Measurements from ENCODE around the gene KDM5B. TPM values are rescaled to one million over a fixed set of nuclear protein-coding genes. Genes with fewer than 3 reads are reported as not detected.

Gene KDM5B
- total RNA-seq, 2 donors from 2014 or later: 28.7 to 36.8 TPM

DNA sequence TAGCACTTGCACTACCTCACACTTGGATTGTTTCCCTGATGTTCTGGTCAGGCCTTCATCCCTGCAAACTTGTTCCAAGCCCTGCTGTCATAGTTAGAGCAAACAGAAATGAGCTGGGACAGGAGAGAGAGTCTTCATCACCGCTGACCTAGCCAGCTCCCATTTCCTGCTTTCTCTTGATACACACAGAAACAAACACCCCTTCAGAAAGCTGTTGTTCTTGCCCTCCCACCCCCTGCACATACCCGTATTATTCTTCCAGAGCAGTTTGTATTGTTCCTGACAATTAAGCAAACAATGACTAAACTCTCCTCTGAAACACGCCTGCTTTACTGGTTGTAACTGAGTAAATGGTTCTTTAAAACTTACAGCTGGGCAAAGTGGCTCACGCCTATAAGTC is 95.1 kb downstream of the KDM5B start:
- ATAC-seq: no peak
- no peak for DNase-seq
- WGBS, 2 donors: 46 to 51% methylated on average over 4 of the region's 4 CpGs
- Histone ChIP-seq H3K4me1 (peaks cover 17% of the 10 kb centered on the region), H3K9me3 (no peaks in the 10 kb centered on the region), H3K27ac (no peak overlapping the region), H3K27me3 (peaks cover 0 to 17% of the 10 kb centered on the region in 2 donors), H3K36me3 (replicated peaks in 1 of 2; ENCODE audit: insufficient read depth in 1 of 2, low read depth in 2 of 2) (no peaks in the 10 kb centered on the region), H3K4me3 (no peak overlapping the region)
- intact Hi-C loops (cut with DNase I): loop anchor here (5.0 kb wide), 1 partner anchor 521 kb away; the partner anchor contains the start of gene LGR6
- no peak for TF ChIP-seq POLR2A (IDR thresholded peaks at IDR 0.05)
- TF ChIP-seq CTCF (IDR thresholded peaks at IDR 0.05): no peak

- peaks cover 17% of the 10 kb centered on the region for H3K4me1 ChIP-seq
- intact Hi-C loops (cut with DNase I): loop anchor here (5.0 kb wide), 1 partner anchor 520 kb away; the partner anchor contains the start of gene LGR6
- no peak for ATAC-seq
- no peak for TF ChIP-seq POLR2A (IDR thresholded peaks at IDR 0.05)
- no peak for TF ChIP-seq CTCF (IDR thresholded peaks at IDR 0.05)
- H3K27ac ChIP-seq: no peak overlapping the region
- H3K4me3 ChIP-seq: no peak overlapping the region
- H3K36me3 ChIP-seq (replicated peaks in 1 of 2; ENCODE audit: insufficient read depth in 1 of 2, low read depth in 2 of 2): no peaks in the 10 kb centered on the region
- DNase-seq: no peak
- H3K9me3 ChIP-seq: no peaks in the 10 kb centered on the region
- WGBS, 2 donors: 65 to 83% methylated on average over 6 to 9 of the region's 9 CpGs
- peaks cover 0 to 27% of the 10 kb centered on the region in 2 donors for H3K27me3 ChIP-seq
Observed at GRCh38 chr1:202711949-202712635, 96.1 kb downstream of the KDM5B start.

GRCh38 chr1:202710070-202711045 is 97.9 kb downstream of the KDM5B start, which contains the start of gene SYT2:
Gene SYT2, minus strand, starts transcription at chr1:202710454. Its CDS starts 104,682 bp downstream, at chr1:202605772.
- 6 to 21% methylated on average over 18 to 62 of the region's 64 CpGs for WGBS, 2 donors
- ATAC-seq (peak; percentile 73), DNase-seq (peak; percentile 40 to 55 (median 50))
- Histone ChIP-seq H3K27me3 (peaks cover 0 to 27% of the 10 kb centered on the region in 2 donors), H3K9me3 (no peaks in the 10 kb centered on the region), H3K27ac (no peak within 1 kb of the TSS), H3K4me1 (peaks cover 17% of the 10 kb centered on the region), H3K36me3 (replicated peaks in 1 of 2; ENCODE audit: insufficient read depth in 1 of 2, low read depth in 2 of 2) (no peaks in the 10 kb centered on the region), H3K4me3 (no peak within 1 kb of the TSS)
- intact Hi-C loops (cut with DNase I): loop anchor here (5.0 kb wide), 1 partner anchor 518 kb away; the partner anchor contains the start of gene LGR6
- no peak for TF ChIP-seq POLR2A (IDR thresholded peaks at IDR 0.05)
- TF ChIP-seq CTCF (IDR thresholded peaks at IDR 0.05): no peak

DNA sequence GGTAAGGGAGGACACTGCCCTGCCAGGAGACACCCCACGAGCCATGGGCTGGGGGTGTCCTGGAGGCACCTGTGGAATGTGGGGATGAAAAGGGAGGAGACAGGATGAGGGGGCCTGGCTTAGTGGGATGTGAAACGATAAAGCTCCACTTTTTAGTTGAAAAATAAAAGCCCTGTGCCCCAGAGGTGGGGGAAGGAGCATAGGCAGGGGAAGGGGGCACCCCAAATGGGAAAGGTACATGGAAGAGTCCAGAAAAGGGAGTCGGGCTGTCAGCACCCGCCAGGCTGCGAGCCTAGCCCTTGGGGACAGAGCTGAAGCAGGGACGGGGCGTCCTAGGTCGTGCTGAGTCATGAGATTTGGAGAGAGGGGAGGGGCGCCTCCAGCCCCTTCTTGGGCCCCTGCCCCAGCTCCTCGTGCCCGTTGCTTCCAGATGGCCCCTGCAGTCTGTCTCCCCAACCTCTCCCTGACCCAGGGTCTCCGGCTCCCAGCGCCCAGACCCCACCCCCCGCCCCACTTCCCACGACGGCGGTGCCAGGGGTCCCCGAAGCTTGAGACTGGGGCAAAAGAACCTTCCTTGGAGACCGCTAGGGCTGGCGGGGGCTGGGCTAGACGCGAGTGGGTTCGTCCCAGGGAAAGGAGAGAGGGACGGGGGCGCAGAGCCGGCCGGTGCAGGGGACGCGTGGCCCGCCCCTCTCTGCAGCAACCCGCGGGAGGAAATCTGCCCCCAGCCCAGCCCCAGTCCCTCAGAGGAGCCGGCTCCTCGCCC is 98.8 kb downstream of the KDM5B start:
- DNase-seq (peak in 1 of 4 donors; percentile 11), ATAC-seq (no peak)
- Histone ChIP-seq H3K4me1 (peaks cover 17% of the 10 kb centered on the region), H3K27ac (no peak overlapping the region), H3K4me3 (no peak overlapping the region), H3K27me3 (peaks cover 0 to 27% of the 10 kb centered on the region in 2 donors), H3K9me3 (no peaks in the 10 kb centered on the region), H3K36me3 (replicated peaks in 1 of 2; ENCODE audit: insufficient read depth in 1 of 2, low read depth in 2 of 2) (no peaks in the 10 kb centered on the region)
- intact Hi-C loops (cut with DNase I): loop anchor here (5.0 kb wide), 1 partner anchor 517 kb away; the partner anchor contains the start of gene LGR6
- TF ChIP-seq POLR2A (IDR thresholded peaks at IDR 0.05) (no peak), CTCF (IDR thresholded peaks at IDR 0.05) (no peak)
- WGBS, 2 donors: 4 to 5% methylated on average over 15 to 34 of the region's 34 CpGs

Data from body of pancreas (tissue), 4 donors.